ENCODE measurements around the gene BRSK2. TPM values are rescaled to one million over a fixed set of nuclear protein-coding genes. Genes with fewer than 3 reads are reported as not detected.

Gene BRSK2
- total RNA-seq, 1 experiment from 2014 or later: 32.2 TPM

DNA sequence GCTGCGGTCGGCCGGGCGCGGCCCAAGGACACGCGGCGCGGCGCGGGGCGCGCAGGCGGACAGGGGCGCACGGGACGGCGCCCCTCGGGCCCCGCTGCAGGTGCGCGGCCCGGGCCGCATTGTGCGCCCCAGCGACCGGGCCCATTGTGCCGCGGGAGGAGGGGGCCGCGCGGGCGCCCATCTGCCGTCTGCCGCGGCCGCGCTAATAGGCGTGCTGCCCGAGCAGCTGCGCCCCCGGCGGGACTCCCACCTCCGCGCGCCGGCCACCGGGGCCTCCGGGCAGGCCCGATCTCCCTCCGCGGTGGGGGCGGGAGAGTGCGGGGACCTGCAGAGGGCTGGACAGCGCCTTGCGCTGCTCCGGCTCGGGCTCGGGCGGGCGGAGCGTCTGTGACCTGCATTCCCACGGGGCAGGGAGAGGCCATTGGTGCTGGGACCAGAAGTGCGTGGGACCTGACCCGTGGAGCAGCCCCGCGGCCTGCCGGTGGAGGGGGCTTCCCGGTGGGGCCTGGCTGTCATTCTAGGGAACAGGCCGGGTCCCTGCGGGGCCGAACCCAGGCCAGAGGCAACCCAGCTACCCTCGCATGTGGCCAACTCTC, 933 bp downstream of the BRSK2 start:
- in situ Hi-C loops (cut with HindIII; ENCODE audit: low pct_unique_long_range_greater_than_20kb, low sequenced_read_pairs): no loop called here
- peak overlapping the region; percentile 46 to 56 for H3K4me3 ChIP-seq (ENCODE audit: low read depth in 2 of 2, low read length in 2 of 2)
- CTCF ChIA-PET: no interaction called here
- intact Hi-C loops (cut with micrococcal nuclease; ENCODE audit: unreplicated experiment): no loop called here
- no peaks in the 10 kb centered on the region for H3K27me3 ChIP-seq (ENCODE audit: control insufficient read depth, insufficient read depth, low read length)
- peak overlapping the region; percentile 48; the same call in 1 of the 2 replicates for H3K27ac ChIP-seq (ENCODE audit: low read length)
- no TSS peak for BruUV-seq (replicated peaks)
- POLR2A ChIA-PET: interaction anchor here (0.6 kb wide), 1 partner anchor 128 kb away, joined by 5 read pairs; no protein-coding TSS in a partner anchor
- no peaks in the 10 kb centered on the region for H3K9me3 ChIP-seq (ENCODE audit: control insufficient read depth, insufficient read depth, low read depth, low read length)
- DNase-seq (ENCODE audit: low read depth, low spot score) (no peak), ATAC-seq (peak; percentile 16; the same call in 1 of the 2 replicates)
- TF ChIP-seq REST (IDR thresholded peaks at IDR 0.05; ENCODE audit: insufficient read depth in 1 of 2, low read depth in 2 of 2, low read length in 1 of 2) (peak in 1 of 2 experiments; percentile 93; a peak in 3 of 4 replicates), TCF7L2 (IDR thresholded peaks at IDR 0.05; ENCODE audit: low read depth, low read length) (no peak), POLR2AphosphoS5 (IDR thresholded peaks at IDR 0.05; ENCODE audit: low read depth, low read length) (no peak), SIN3A (IDR thresholded peaks at IDR 0.05; ENCODE audit: borderline replicate concordance, insufficient read depth, low read depth, low read length) (peak; percentile 83; the same call in 1 of the 2 replicates)
- TF ChIP-seq, protein P1, sequence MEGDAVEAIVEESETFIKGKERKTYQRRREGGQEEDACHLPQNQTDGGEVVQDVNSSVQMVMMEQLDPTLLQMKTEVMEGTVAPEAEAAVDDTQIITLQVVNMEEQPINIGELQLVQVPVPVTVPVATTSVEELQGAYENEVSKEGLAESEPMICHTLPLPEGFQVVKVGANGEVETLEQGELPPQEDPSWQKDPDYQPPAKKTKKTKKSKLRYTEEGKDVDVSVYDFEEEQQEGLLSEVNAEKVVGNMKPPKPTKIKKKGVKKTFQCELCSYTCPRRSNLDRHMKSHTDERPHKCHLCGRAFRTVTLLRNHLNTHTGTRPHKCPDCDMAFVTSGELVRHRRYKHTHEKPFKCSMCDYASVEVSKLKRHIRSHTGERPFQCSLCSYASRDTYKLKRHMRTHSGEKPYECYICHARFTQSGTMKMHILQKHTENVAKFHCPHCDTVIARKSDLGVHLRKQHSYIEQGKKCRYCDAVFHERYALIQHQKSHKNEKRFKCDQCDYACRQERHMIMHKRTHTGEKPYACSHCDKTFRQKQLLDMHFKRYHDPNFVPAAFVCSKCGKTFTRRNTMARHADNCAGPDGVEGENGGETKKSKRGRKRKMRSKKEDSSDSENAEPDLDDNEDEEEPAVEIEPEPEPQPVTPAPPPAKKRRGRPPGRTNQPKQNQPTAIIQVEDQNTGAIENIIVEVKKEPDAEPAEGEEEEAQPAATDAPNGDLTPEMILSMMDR (IDR thresholded peaks at IDR 0.05): no peak
- H3K36me3 ChIP-seq (ENCODE audit: control insufficient read depth, insufficient read depth, low read length): no peaks in the 10 kb centered on the region
- H3K4me1 ChIP-seq (ENCODE audit: control insufficient read depth, insufficient read depth, low read length): peaks cover 16% of the 10 kb centered on the region

DNA sequence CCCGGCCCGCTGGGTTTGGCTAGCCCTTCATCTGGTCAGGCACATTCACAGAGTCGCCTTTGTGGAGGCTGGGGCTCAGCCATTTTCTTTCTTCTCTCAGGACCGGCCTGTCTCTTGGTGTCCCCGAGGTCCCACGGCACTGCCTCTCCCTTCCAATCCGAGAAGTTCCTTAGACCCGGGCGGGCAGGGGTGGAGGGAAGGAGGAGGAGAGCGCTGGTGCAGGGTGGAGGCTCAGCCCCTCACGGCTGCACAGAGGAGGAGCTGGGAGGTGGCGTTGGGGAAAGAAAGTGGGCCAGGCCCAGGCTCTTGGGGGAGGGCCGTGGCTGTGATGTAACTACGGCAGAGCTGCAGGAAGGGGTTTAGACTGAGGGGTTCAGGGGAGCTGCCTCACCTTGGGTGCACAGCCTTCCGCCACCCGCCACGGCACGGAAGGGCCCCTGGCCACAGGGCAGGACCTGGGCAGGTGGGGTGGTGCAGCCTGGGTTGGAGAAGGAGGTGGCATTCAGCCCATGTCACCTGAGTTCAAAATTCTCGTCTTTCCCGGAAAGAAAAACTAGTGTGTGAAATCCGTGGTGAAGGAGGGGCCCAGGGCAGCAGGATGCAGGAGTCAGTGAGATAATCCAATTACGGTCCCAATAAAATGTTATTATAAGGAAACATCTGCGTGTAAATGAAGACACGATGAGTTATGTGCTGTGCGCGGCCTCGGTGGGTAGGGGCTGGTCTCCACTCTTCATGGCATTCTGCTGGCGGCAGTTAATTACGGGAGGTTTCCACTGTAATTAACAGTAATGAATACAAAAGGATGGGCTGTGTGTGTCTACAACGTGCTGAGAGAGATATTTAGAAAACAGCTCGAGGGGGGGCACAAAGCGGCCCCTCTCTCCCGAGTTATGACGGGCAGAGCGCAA, 1.7 kb downstream of the BRSK2 start:
- DNase-seq (ENCODE audit: low read depth, low spot score) (no peak), ATAC-seq (no peak)
- TF ChIP-seq, protein P1 (IDR thresholded peaks at IDR 0.05): no peak
- TF ChIP-seq TCF7L2 (IDR thresholded peaks at IDR 0.05; ENCODE audit: low read depth, low read length): no peak
- no peak for TF ChIP-seq REST (IDR thresholded peaks at IDR 0.05; ENCODE audit: insufficient read depth in 1 of 2, low read depth in 2 of 2, low read length in 1 of 2)
- no peak for TF ChIP-seq SIN3A (IDR thresholded peaks at IDR 0.05; ENCODE audit: borderline replicate concordance, insufficient read depth, low read depth, low read length)
- no peak for TF ChIP-seq POLR2AphosphoS5 (IDR thresholded peaks at IDR 0.05; ENCODE audit: low read depth, low read length)
- H3K4me1 ChIP-seq (ENCODE audit: control insufficient read depth, insufficient read depth, low read length): peaks cover 16% of the 10 kb centered on the region
- H3K27ac ChIP-seq (ENCODE audit: low read length): peak overlapping the region; percentile 48; the same call in 1 of the 2 replicates
- H3K9me3 ChIP-seq (ENCODE audit: control insufficient read depth, insufficient read depth, low read depth, low read length): no peaks in the 10 kb centered on the region
- POLR2A ChIA-PET: interaction anchor here (0.6 kb wide), 1 partner anchor 129 kb away, joined by 5 read pairs; no protein-coding TSS in a partner anchor
- intact Hi-C loops (cut with micrococcal nuclease; ENCODE audit: unreplicated experiment) (no loop called here), in situ Hi-C loops (cut with HindIII; ENCODE audit: low pct_unique_long_range_greater_than_20kb, low sequenced_read_pairs) (no loop called here)
- H3K27me3 ChIP-seq (ENCODE audit: control insufficient read depth, insufficient read depth, low read length): no peaks in the 10 kb centered on the region
- H3K36me3 ChIP-seq (ENCODE audit: control insufficient read depth, insufficient read depth, low read length): no peaks in the 10 kb centered on the region
- CTCF ChIA-PET: interaction anchor here (0.6 kb wide), 1 partner anchor 23 kb away, joined by 9 read pairs; no protein-coding TSS in a partner anchor
- H3K4me3 ChIP-seq (ENCODE audit: low read depth in 2 of 2, low read length in 2 of 2): peak overlapping the region; percentile 46 to 56
- TSS peak; percentile 88 for BruUV-seq (replicated peaks)
